Measurements from ENCODE around the gene RAB6B.

GRCh38 chr3:133830071-133830470 lies 65.6 kb downstream of the RAB6B start:
- TF ChIP-seq EZH2phosphoT487 (IDR thresholded peaks at IDR 0.05; ENCODE audit: low read depth, severe bottlenecking, unreplicated experiment) (no peak), CTCF (IDR thresholded peaks at IDR 0.05; ENCODE audit: poor library complexity) (no peak), EZH2 (IDR thresholded peaks at IDR 0.05; ENCODE audit: borderline replicate concordance) (no peak)
